ENCODE data around the gene TNNI3K.

Gene TNNI3K

DNA sequence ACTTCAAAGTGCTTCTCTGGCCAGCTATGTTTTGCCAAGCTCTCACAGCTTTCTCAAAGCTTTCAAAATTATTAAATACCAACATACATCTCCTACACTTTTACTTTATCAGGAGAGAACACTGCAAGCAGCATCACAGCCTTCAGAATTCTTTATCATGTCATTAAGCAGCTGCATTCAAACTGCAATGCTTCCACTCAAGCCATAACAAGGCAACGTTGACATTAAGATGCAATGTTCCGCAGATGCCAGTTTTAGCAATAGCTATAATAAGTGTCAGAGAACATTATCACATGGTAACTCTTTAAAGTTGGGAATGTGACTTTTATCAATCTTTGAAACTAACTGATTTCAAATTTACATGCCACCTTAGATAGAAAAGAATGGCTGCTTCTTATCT, 185.3 kb downstream of the TNNI3K start:
- no peak for DNase-seq (ENCODE audit: low read depth, low spot score)
- Histone ChIP-seq H3K4me1 (ENCODE audit: insufficient read depth, insufficient read length) (no peaks in the 10 kb centered on the region), H3K27me3 (ENCODE audit: insufficient read depth, insufficient read length) (no peaks in the 10 kb centered on the region), H3K9me3 (ENCODE audit: insufficient read depth, low read length) (no peaks in the 10 kb centered on the region), H3K9ac (ENCODE audit: insufficient read length, low read depth) (no peak overlapping the region), H3K4me3 (ENCODE audit: insufficient read length, low read depth) (no peak overlapping the region), H3K36me3 (ENCODE audit: insufficient read depth, insufficient read length, low read length) (no peaks in the 10 kb centered on the region)
- TF ChIP-seq YY1 (IDR thresholded peaks at IDR 0.05; ENCODE audit: insufficient read depth, insufficient read length): no peak
- TF ChIP-seq SUZ12 (IDR thresholded peaks at IDR 0.05; ENCODE audit: extremely low read depth, insufficient read depth, insufficient read length): no peak
- TF ChIP-seq ZNF274 (IDR thresholded peaks at IDR 0.05; ENCODE audit: low read depth, low read length): no peak

DNA sequence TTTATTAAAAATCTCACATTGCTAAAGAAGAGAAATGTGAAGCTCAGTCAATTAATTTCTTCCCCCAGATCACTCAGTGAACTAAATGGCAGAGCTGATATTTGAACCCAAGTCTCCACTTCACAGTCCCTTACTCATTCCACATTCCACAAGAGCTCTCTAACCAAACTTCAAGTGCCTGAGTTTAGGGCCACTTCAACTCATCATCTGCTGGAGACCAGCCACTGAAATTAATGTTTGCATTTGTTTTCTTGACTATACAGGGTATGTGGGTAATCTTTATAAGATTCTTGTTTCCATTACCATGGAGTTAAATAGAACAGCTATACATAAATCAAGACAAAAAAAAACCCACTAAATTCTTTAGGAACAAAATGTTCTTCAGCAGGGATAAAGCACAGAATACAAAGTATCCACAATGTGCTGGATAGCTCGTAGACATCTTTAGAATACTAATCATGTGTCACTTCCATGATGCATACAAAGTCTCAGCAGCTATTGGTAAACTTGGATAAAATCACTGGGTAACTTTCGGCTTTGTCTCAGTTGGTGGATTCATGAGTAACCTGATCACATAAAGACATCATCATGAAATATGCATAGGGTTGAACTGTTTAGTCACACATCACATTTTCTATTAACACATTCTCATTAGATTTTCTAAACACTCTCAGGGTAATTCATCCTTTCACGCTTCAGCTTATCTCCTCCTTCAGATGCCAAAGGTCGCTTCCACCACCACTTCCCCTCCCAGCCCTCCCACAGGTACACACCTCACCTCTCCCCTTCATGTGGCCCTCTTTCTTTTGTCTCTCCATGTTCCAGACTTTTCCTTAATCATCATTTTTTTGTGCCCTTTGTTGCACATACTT, 187.5 kb downstream of the TNNI3K start:
- no peak overlapping the region for H3K9ac ChIP-seq (ENCODE audit: insufficient read length, low read depth)
- no peak for DNase-seq (ENCODE audit: low read depth, low spot score)
- no peaks in the 10 kb centered on the region for H3K27me3 ChIP-seq (ENCODE audit: insufficient read depth, insufficient read length)
- H3K9me3 ChIP-seq (ENCODE audit: insufficient read depth, low read length): no peaks in the 10 kb centered on the region
- H3K4me1 ChIP-seq (ENCODE audit: insufficient read depth, insufficient read length): no peaks in the 10 kb centered on the region
- no peaks in the 10 kb centered on the region for H3K36me3 ChIP-seq (ENCODE audit: insufficient read depth, insufficient read length, low read length)
- TF ChIP-seq SUZ12 (IDR thresholded peaks at IDR 0.05; ENCODE audit: extremely low read depth, insufficient read depth, insufficient read length): no peak
- TF ChIP-seq YY1 (IDR thresholded peaks at IDR 0.05; ENCODE audit: insufficient read depth, insufficient read length): no peak
- no peak for TF ChIP-seq ZNF274 (IDR thresholded peaks at IDR 0.05; ENCODE audit: low read depth, low read length)
- H3K4me3 ChIP-seq (ENCODE audit: insufficient read length, low read depth): no peak overlapping the region

DNA sequence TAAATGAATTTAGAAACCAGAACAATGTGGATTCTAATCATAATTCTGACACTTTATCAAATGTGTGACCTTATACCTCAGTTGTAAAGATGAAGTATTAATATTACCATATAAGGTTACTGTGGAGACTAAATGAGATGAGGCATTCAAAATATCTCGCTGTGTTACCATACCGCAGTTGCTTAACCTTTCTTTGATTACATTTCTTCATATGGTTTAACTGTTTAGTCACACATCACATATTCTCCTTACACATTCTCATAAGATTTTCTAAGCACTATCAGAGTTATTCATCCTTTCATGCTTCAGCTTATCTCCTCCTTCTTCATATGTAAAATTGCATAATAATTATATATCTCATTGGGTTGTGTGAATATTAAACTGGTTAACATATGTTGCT, 188.3 kb downstream of the TNNI3K start:
- no peaks in the 10 kb centered on the region for H3K4me1 ChIP-seq (ENCODE audit: insufficient read depth, insufficient read length)
- TF ChIP-seq YY1 (IDR thresholded peaks at IDR 0.05; ENCODE audit: insufficient read depth, insufficient read length) (no peak), ZNF274 (IDR thresholded peaks at IDR 0.05; ENCODE audit: low read depth, low read length) (no peak), SUZ12 (IDR thresholded peaks at IDR 0.05; ENCODE audit: extremely low read depth, insufficient read depth, insufficient read length) (no peak)
- H3K9me3 ChIP-seq (ENCODE audit: insufficient read depth, low read length): no peaks in the 10 kb centered on the region
- no peaks in the 10 kb centered on the region for H3K36me3 ChIP-seq (ENCODE audit: insufficient read depth, insufficient read length, low read length)
- H3K27me3 ChIP-seq (ENCODE audit: insufficient read depth, insufficient read length): no peaks in the 10 kb centered on the region
- H3K9ac ChIP-seq (ENCODE audit: insufficient read length, low read depth): no peak overlapping the region
- no peak overlapping the region for H3K4me3 ChIP-seq (ENCODE audit: insufficient read length, low read depth)
- no peak for DNase-seq (ENCODE audit: low read depth, low spot score)

DNA sequence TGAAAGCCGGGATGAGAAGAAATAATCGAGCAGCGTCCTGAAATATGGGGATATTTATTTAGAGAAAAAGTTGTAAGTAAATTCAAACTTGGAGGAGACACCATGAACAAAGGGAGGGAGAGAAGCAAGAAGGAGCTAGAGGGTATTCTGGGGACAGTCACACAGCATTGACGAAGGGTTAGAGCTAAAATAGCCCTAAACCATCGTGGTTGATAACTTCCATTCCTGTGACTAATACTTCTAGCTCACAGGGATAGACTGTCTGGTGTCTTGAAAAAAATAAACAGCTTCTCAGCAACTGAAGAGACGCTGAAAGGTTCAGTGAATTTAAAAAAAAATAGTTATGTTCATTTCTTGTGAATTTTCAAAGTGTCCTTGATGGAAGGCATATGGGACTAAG, 190.5 kb downstream of the TNNI3K start:
- Histone ChIP-seq H3K9me3 (ENCODE audit: insufficient read depth, low read length) (no peaks in the 10 kb centered on the region), H3K4me1 (ENCODE audit: insufficient read depth, insufficient read length) (no peaks in the 10 kb centered on the region), H3K27me3 (ENCODE audit: insufficient read depth, insufficient read length) (no peaks in the 10 kb centered on the region), H3K4me3 (ENCODE audit: insufficient read length, low read depth) (no peak overlapping the region), H3K9ac (ENCODE audit: insufficient read length, low read depth) (no peak overlapping the region), H3K36me3 (ENCODE audit: insufficient read depth, insufficient read length, low read length) (no peaks in the 10 kb centered on the region)
- DNase-seq (ENCODE audit: low read depth, low spot score): no peak
- TF ChIP-seq ZNF274 (IDR thresholded peaks at IDR 0.05; ENCODE audit: low read depth, low read length) (no peak), YY1 (IDR thresholded peaks at IDR 0.05; ENCODE audit: insufficient read depth, insufficient read length) (no peak), SUZ12 (IDR thresholded peaks at IDR 0.05; ENCODE audit: extremely low read depth, insufficient read depth, insufficient read length) (no peak)

DNA sequence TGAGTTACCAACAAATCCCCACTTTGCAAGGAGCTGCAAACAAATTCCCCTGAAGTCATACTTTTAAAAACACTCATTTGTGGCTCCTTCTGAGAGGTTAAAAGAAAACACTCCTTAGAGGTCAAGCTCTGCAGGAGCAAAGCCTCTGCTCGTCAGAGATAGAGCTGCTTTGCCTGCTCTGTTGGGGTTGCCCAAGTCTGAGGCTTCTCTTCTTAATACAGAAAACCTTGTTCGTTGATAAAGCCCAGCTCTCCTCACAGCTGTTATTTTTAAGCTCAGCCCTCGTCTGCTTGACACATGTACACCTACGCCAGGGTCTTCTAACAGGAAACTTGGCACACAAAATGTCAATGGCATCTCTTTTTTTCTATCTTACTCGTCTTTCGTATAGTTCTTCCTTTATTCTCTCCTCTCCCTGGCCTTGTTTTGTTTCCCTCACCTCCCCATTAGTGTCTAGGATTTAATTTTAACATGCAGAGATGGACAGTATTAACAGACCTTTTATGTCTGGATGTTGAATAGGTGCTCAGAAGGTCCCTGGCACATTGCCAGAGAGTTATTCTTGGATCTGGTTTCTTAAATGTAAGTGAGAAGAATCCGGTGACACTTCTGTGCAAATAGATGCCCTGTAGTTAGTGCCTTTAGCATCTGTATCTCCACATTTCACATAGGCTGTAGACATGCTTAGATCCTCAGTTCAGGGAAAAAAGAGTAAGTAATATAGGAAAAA, 191.2 kb downstream of the TNNI3K start:
- DNase-seq (ENCODE audit: low read depth, low spot score): no peak
- Histone ChIP-seq H3K4me1 (ENCODE audit: insufficient read depth, insufficient read length) (no peaks in the 10 kb centered on the region), H3K27me3 (ENCODE audit: insufficient read depth, insufficient read length) (no peaks in the 10 kb centered on the region), H3K9ac (ENCODE audit: insufficient read length, low read depth) (no peak overlapping the region), H3K4me3 (ENCODE audit: insufficient read length, low read depth) (no peak overlapping the region), H3K9me3 (ENCODE audit: insufficient read depth, low read length) (no peaks in the 10 kb centered on the region), H3K36me3 (ENCODE audit: insufficient read depth, insufficient read length, low read length) (no peaks in the 10 kb centered on the region)
- TF ChIP-seq SUZ12 (IDR thresholded peaks at IDR 0.05; ENCODE audit: extremely low read depth, insufficient read depth, insufficient read length) (no peak), YY1 (IDR thresholded peaks at IDR 0.05; ENCODE audit: insufficient read depth, insufficient read length) (no peak), ZNF274 (IDR thresholded peaks at IDR 0.05; ENCODE audit: low read depth, low read length) (no peak)

DNA sequence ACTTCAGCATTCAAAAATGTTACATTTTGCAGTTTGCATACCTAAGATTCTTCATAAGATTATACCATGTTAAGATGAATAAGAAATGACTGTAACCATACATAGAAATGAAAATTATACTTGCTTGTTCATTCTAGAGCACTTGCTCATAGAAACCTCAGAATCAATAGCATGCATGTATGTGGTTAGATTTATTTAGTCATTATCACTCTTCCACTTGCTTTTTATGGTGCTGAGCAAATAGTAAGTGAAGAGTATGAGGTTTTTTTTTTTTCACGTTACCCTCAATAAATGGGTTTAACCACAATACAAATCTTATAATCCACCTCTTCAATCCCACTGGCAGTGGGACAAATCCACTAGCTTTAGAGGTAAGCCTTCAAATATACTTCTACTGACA, 192.5 kb downstream of the TNNI3K start:
- DNase-seq (ENCODE audit: low read depth, low spot score): no peak
- no peak overlapping the region for H3K9ac ChIP-seq (ENCODE audit: insufficient read length, low read depth)
- no peaks in the 10 kb centered on the region for H3K36me3 ChIP-seq (ENCODE audit: insufficient read depth, insufficient read length, low read length)
- no peaks in the 10 kb centered on the region for H3K27me3 ChIP-seq (ENCODE audit: insufficient read depth, insufficient read length)
- no peaks in the 10 kb centered on the region for H3K9me3 ChIP-seq (ENCODE audit: insufficient read depth, low read length)
- H3K4me3 ChIP-seq (ENCODE audit: insufficient read length, low read depth): no peak overlapping the region
- no peak for TF ChIP-seq SUZ12 (IDR thresholded peaks at IDR 0.05; ENCODE audit: extremely low read depth, insufficient read depth, insufficient read length)
- no peak for TF ChIP-seq YY1 (IDR thresholded peaks at IDR 0.05; ENCODE audit: insufficient read depth, insufficient read length)
- no peak for TF ChIP-seq ZNF274 (IDR thresholded peaks at IDR 0.05; ENCODE audit: low read depth, low read length)
- H3K4me1 ChIP-seq (ENCODE audit: insufficient read depth, insufficient read length): no peaks in the 10 kb centered on the region

DNA sequence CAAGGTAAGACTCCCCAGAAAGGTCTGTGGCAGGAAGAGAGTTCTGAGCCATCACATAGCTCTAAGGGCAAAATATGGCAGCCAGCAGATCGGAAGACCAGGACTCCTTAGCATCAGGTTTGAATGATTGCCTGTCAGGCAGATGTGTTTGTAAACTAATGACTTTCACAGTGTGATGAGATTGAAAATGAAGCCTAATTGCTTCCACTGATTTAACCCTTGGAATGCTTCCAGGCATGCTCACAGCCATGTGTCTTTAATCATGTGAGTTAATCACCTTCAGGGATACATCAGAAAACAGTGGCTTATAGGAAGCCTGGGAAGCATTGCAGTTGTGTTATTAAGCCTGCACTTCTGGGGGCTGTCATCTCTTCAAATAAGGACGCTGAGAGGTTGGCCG, 194.4 kb downstream of the TNNI3K start:
- no peak for DNase-seq (ENCODE audit: low read depth, low spot score)
- H3K4me3 ChIP-seq (ENCODE audit: insufficient read length, low read depth): no peak overlapping the region
- no peaks in the 10 kb centered on the region for H3K27me3 ChIP-seq (ENCODE audit: insufficient read depth, insufficient read length)
- no peaks in the 10 kb centered on the region for H3K36me3 ChIP-seq (ENCODE audit: insufficient read depth, insufficient read length, low read length)
- no peak overlapping the region for H3K9ac ChIP-seq (ENCODE audit: insufficient read length, low read depth)
- no peaks in the 10 kb centered on the region for H3K4me1 ChIP-seq (ENCODE audit: insufficient read depth, insufficient read length)
- H3K9me3 ChIP-seq (ENCODE audit: insufficient read depth, low read length): no peaks in the 10 kb centered on the region
- no peak for TF ChIP-seq SUZ12 (IDR thresholded peaks at IDR 0.05; ENCODE audit: extremely low read depth, insufficient read depth, insufficient read length)
- TF ChIP-seq ZNF274 (IDR thresholded peaks at IDR 0.05; ENCODE audit: low read depth, low read length): no peak
- no peak for TF ChIP-seq YY1 (IDR thresholded peaks at IDR 0.05; ENCODE audit: insufficient read depth, insufficient read length)
